ENCODE measurements around the gene NUP42. TPM values are rescaled to one million over a fixed set of nuclear protein-coding genes. Genes with fewer than 3 reads are reported as not detected.

NUP42 gene
- total and polyA plus RNA-seq, 2 donors (not counting 3 experiments of a cell fraction or from before 2014, with no cell fraction given): 31.5 to 38.6 TPM

DNA sequence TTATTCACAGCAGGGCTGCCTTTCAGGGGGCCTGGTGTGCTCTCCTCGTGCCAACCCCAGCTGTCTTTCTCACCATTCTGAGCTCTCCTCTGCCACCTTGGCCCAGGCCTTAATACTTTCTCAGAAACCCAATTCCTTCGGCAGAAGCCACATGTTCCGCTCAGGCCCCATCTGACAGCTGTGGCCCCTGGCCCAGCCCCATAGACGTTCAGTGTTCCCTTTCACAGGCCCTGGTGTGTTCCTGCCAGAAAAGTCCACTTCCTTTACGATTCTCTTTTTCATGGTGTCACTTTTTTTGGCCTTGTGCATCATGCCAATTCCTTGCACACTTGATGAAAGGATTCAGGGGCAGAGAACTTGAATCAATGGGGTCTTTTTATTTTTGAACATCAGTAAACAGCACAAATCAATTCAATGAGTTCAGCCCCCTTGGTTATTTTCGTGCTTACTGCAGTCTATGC is 48.8 kb downstream of the NUP42 start:
- H2AFZ ChIP-seq (ENCODE audit: low read depth, low read length): no peak overlapping the region
- ChIA-PET POLR2A (no interaction called here), CTCF (interaction anchor here (1.1 kb wide), 1 partner anchor 10 kb away, joined by 3 read pairs; no protein-coding TSS in a partner anchor)
- intact Hi-C loops (cut with micrococcal nuclease) (no loop called here), dilution Hi-C loops (cut with MboI; ENCODE audit: extremely low pct_ligation_motif_present, low sequenced_read_pairs) (no loop called here)
- H3K4me2 ChIP-seq (ENCODE audit: insufficient read depth, low read length): no peak overlapping the region
- no peaks in the 10 kb centered on the region for H3K9me1 ChIP-seq (replicated peaks; ENCODE audit: control insufficient read depth, extremely low read depth, insufficient read depth, low read length)
- H3K36me3 ChIP-seq (ENCODE audit: control insufficient read depth in 2 of 2, extremely low read depth in 1 of 2, insufficient read depth in 2 of 2, low read length in 2 of 2): no peaks in the 10 kb centered on the region
- no peaks in the 10 kb centered on the region for H4K20me1 ChIP-seq (replicated peaks; ENCODE audit: control insufficient read depth, extremely low read depth, insufficient read depth, low read length)
- H3K79me2 ChIP-seq (ENCODE audit: control insufficient read depth, insufficient read depth, low read length): no peaks in the 10 kb centered on the region
- H3K4me3 ChIP-seq (replicated peaks in 1 of 3; ENCODE audit: insufficient read depth in 1 of 3, low read depth in 1 of 3, low read length in 3 of 3): no peak overlapping the region
- peaks cover 0 to 2% of the 10 kb centered on the region in 2 experiments for H3K27me3 ChIP-seq (ENCODE audit: control insufficient read depth in 2 of 2, insufficient read depth in 2 of 2, low read length in 2 of 2)
- FAIRE-seq (no peak), DNase-seq (ENCODE audit: low read depth, low spot score) (no peak)
- no peaks in the 10 kb centered on the region for H3K9me3 ChIP-seq (replicated peaks; ENCODE audit: control insufficient read depth, insufficient read depth, low read length)
- TF ChIP-seq, protein P1, sequence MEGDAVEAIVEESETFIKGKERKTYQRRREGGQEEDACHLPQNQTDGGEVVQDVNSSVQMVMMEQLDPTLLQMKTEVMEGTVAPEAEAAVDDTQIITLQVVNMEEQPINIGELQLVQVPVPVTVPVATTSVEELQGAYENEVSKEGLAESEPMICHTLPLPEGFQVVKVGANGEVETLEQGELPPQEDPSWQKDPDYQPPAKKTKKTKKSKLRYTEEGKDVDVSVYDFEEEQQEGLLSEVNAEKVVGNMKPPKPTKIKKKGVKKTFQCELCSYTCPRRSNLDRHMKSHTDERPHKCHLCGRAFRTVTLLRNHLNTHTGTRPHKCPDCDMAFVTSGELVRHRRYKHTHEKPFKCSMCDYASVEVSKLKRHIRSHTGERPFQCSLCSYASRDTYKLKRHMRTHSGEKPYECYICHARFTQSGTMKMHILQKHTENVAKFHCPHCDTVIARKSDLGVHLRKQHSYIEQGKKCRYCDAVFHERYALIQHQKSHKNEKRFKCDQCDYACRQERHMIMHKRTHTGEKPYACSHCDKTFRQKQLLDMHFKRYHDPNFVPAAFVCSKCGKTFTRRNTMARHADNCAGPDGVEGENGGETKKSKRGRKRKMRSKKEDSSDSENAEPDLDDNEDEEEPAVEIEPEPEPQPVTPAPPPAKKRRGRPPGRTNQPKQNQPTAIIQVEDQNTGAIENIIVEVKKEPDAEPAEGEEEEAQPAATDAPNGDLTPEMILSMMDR (IDR thresholded peaks at IDR 0.05; ENCODE audit: extremely low read depth in 1 of 2, insufficient read depth in 1 of 2, low read depth in 1 of 2, low read length in 2 of 2): no peak
- TF ChIP-seq JUN (IDR thresholded peaks at IDR 0.05; ENCODE audit: borderline replicate concordance, insufficient read depth, insufficient read length, low read depth): no peak
- no peak for TF ChIP-seq FOS (IDR thresholded peaks at IDR 0.05; ENCODE audit: borderline replicate concordance, insufficient read depth, low read length)
- no peak for TF ChIP-seq POLR2AphosphoS5 (IDR thresholded peaks at IDR 0.05; ENCODE audit: insufficient read depth, low read depth, low read length)
- no peak for TF ChIP-seq EZH2 (IDR thresholded peaks at IDR 0.05; ENCODE audit: borderline replicate concordance, low read depth, low read length, severe bottlenecking)
- TF ChIP-seq, protein P2, sequence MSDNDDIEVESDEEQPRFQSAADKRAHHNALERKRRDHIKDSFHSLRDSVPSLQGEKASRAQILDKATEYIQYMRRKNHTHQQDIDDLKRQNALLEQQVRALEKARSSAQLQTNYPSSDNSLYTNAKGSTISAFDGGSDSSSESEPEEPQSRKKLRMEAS (IDR thresholded peaks at IDR 0.05; ENCODE audit: insufficient read depth, insufficient read length): no peak
- TF ChIP-seq MYC (IDR thresholded peaks at IDR 0.05; ENCODE audit: low read depth, low read length): no peak
- TF ChIP-seq POLR2A (IDR thresholded peaks at IDR 0.05; ENCODE audit: low read depth, low read length): no peak
- TF ChIP-seq GATA2 (IDR thresholded peaks at IDR 0.05; ENCODE audit: insufficient read depth, insufficient read length, low read depth, low read length): no peak
- H3K4me1 ChIP-seq (ENCODE audit: control insufficient read depth, extremely low read depth, insufficient read depth, low read length): no peaks in the 10 kb centered on the region
- H3K9ac ChIP-seq (replicated peaks; ENCODE audit: extremely low read depth, insufficient read depth, low read length): no peak overlapping the region
- no TSS peak for BruUV-seq (replicated peaks)
- H3K27ac ChIP-seq (ENCODE audit: insufficient read depth, low read depth, low read length): no peak overlapping the region

Measured in endothelial cell of umbilical vein (primary cell).